HG03095 (cell line): ENCODE data around the gene MET.

Experiments
- ATAC-seq: cut with Tn5 transposase; IDR thresholded peaks from one replicate; pipeline ENCODE4 v1.9.1; 2021; ENCODE audit warnings: moderate library complexity; ENCODE audit not compliant: unreplicated experiment

Gene MET

DNA sequence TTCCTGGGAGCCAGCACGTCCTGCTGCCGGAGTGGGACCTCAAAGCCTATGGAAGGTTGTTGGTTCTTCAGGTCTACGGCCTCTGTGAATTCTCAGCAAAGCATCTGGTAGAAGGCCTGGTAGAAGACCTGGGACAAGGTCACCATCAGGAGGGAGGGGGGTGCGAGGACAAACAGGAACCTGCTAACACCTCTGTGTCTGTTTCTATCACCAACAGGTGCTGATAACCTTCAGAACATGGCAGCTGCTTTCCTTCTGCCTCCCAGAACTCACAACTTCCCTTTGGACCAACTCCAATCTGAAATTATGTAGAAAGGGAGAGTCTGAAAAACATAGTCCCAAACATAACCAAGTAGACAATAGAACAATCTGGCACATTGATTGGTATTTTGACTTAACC, 8.3 kb upstream of the MET start:
- no peak for ATAC-seq

DNA sequence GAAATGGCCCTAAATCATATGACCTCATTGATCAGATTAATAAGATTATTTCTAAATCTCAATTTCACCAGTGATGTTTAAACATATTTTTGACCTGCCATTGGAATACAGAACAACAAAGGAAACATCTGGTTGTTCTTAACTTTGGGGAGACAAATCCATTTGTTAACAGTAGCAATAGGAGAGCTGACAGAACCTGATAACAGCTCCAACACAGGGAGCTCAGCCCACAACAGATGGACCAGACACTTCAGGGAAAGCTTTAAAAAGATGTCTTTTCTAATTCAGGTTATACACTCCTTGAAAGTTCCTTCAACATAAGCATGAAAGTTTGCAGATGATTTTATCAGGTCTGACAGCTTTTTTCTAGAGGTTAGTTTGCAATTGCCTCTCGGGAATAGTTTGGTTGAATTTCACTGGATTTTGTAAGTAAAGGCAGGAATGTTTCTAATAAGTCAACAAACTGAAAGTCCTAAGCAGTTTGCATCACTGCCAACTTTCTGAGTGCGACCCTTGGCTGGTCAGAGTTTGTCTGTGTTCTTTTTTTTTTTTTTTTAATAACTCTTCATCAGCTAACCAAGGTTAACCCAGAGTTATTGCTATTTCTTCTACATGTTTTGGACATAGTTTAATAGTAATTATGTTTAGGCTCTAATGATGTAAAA, 6.5 kb upstream of the MET start:
- ATAC-seq = no peak

DNA sequence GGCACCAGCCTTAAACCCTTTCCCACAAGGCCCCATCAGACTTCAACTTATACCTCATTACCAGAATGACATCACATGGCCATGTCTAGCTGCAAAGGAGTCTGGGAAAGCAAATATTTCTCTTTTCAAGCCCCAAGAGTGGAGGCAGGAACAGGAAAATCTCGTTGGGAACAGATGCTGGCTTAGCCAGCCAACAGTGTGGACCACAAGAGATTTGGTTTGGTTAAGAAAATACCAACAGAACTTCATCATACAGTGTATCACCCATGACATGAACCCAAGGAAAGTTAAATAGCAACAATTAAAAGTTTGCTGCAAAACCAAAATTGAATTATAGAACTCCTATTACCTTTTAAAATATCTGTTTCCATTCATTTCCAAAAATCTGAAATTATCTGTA, 2.2 kb upstream of the MET start:
- no peak for ATAC-seq

DNA sequence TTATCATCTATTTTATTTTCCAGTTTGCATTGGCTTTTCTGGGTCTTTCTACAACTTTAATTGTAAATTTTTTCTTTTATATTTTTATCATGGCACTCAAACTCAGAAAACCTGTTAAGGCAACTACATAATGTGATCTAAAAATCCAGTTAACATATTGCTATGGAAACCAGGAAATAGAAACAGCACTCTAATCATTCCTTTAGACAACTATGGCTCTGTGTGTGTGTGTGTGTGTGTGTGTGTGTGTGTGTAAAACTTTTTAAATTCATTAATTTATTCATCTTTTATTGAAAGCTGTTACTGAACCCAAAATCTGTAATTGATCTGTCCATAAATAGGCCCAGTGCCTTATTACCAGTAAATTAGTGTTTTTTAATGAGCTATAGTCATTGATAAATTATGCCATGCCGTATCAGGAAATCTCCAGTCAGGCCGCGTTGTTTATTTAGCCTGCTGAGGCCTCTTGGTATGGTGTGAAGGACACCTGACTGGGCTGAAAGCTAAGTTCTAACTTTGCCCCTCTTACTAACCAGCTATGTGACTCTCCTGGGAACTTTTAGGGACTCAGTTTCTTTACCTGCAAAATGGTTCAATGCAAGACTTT, 1.5 kb upstream of the MET start:
- no peak for ATAC-seq

DNA sequence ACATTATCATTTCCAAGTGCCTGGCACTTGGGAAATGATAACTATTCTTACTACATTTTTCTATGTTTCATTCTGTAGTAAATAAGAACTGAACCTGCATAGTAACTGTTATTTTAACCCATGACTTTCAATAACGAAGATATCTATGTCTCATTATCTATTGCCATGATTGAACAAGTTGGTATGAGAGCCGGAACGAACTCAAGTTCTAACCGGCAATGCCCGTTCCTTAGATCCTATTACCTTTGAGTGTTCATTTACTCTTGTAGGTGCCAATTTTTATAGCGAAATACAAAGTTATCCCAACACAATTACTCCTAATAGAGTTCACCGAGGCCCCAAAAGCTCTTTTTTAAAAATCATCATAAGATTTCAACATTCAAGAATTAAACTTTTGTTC, 885 bp upstream of the MET start:
- no peak for ATAC-seq

DNA sequence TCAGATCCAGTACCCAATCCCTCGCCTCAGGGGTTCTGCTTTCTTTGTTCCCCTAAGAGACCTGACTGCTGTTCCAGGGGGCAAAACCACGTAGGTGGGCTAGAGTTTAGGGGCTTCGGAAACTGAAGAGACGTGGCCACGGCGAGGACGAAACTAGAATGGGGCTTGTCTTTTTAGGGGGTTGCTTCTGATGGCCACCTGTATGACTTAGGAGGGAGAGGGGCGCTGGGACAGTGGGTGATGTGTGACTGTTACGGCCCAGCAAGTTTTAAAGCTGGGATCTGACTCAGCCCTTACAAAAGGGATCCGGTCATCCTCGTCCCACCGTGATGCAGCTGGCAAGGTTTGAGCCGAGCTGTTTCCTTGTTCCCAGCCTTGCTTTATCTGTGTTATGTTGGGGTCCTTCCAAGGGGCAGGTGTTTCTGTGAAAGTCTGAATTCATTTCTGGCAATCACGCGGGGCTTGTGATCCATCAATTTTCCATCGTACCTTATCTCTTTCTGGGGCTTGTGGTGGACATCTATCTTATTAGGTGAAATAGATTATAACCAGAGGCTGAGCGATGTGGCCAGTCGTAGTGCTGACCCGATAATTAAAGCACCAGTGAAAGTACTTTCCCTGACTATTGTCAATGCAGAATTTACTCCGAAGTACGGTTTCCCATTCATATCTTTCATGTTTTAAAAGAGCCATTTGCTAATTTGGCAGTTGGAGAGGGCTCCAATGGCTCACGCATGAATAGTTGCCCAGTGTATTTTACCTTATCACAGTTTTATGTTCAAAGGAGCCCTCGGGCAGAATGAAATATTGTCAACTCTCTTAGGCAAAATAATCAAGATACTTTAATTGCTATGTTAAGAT, 830 bp downstream of the MET start:
- no peak for ATAC-seq

DNA sequence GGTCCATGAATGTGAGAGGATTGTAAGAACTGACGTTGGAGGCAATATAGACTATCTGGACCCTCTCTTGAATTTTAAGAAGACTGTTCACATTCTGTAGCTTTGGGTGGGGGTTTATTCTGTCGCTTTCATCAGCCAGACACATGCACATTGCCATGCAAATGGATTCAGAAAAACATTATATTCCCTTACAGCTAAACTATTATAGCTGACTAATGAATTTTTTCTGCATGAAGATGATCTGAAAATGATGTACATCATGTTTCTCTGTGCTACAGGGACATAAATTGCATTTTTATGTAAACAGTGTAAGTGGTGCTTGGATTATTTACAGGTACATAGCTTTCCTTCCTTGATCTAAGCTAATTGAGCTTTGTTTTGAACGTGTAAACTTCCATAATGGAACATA, 1.5 kb downstream of the MET start:
- no peak for ATAC-seq

DNA sequence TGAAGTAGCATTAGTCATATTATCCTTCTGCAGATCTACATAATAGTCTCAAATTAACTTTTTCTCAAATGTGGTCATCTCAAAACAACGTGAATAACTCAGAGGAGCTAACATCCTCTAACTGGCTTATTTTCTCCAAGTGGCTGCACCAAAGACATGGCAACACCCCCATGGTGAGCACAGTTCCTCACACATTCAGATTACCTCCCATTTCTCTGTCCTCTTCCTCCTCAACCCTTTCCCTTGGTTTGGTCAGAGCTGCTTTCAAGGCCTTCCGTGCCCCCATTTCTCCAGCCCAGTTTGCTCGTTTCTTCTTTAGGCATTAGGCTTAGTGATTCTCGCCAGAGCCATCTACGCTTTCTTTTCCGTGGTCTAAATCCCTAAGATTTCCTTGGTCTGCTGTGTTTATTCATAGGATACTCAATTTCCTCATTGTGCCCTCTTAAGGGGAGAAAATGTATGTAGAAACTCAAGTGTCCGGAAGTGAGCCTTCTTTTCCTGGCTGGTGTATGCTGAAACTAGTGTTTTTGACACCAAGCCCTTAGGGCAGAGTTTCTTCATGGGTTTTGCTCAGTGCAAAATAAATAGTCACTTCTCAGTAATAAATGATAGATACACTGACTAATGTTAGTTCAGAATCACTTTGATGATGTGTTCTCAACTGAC, 2.6 kb downstream of the MET start:
- ATAC-seq = no peak

DNA sequence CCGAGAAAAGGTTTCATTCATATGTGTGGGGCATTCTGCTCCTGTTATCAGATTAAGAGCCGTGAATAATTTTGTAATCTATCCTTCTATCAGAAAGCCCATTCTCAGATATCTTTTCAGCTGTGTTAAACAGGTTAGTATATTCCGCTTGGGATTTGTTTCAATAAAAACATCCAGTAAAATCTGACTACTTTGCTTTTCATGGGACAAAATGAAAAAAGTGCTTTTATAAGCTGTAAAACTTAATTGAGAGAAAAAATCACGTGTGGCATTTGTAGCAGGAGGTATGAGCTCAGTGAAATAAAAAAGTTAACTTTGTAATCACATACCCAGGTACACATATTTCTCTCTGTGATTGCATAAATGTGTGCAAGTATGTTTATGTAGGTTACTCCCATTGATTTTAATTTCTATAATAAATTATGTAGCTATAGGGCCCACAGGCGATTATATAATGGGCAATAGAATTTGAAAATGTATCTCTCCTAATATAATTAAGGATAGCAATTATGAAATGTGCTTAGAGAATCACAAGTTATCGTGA, 3.9 kb downstream of the MET start:
- no peak for ATAC-seq

DNA sequence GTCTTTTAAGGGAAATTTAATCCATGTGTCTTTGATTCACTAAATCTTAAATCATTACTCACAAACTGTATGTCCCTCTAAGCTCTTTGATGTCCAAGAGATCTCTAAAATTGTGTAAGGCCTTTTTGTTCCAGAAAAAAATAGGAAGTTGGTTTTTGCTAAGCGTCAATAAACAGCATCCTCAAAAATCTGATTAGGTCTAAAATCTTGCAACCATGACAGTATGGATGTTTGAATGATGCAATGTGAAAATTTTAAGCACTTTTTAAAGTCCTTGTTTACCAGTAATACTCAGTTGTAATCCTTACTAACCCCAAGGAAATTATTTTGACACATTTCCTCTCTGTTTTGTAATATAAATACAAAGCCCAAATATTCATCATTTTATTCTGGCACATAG, 6.8 kb downstream of the MET start:
- ATAC-seq = no peak

DNA sequence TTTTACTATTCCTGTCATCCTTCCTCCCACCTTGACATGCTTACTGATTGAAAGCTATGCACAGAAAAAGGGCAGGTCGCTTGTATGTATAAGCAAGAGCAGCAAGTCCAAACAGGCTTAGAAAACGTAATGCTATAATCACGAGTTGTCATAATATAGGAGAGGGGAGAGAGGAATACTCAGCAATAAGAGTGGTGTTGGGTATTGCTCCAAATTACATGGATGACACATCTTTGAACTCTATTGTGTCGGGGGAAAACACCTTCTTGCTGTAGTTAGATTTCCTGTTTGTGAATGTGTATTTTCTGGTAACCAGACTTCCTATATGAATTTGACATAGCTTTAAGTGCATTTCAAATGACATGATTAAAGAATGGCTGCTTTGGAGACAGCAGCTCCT, 7.5 kb downstream of the MET start:
- ATAC-seq = peak; percentile 48

DNA sequence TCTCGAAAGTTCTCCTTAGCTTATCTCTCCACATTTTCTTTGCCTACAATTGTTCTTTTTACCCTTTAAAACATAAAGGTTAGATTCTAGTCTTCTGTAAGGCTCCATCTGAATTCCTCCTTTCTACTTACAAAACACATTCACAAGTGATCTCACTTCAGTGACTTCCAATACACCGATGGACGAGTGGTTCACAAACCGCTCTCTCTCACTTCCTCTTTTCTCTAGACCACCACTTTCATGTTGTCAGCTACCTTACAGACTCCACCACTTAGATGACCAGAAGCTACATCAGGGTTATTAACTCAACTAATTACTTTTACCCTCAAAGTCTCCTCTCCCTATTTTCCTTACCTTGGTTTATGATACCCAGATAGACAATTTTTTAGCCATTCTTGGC, 11.8 kb downstream of the MET start:
- ATAC-seq = peak; percentile 100

DNA sequence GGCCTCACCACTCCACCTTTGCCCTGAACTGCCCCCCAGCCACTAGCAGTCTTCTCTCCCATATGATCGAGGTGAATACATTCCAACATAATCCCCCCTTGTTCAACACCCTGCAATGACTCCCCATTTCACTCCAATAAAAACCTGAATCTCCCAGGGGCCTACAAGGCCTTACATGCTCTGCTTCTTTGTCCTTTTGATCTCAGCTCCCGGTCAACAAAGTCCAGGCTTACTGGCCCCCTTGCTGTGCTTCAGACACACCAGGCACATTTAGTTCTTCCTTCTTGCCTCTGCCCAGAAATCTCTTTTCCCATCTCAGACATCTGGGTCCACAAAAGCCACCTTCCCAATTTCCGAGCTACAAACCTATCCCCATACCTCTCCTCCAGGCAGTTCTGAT, 14.0 kb downstream of the MET start:
- no peak for ATAC-seq

DNA sequence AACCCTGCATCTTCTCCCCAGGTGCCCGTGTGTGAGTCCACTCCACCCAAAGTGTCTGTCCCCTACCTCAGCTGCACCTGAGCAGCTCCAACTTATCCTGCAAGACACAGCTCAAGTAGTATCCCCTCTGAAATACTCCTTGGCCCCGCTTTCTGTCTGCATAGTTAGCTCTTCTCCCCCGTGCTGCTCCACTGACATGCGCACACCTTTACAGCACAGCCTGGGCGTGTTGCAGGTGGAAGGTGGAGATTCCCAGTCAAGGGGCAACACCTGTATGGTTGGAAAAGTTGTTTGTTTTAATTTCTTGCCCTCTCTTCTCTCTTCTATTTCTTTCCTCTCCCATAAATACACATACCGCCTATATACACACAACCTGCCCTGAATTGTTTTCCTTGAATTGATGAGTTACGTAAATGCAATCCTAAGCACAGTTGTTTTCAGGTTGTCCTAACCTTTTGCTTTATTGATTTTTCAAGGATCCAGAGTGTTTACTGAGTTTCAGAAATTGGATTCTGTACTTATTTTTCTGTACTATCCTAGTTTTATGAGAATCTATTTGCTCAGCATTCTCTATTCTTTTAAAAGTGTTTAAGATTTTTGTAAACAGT, 14.9 kb downstream of the MET start:
- ATAC-seq = no peak

DNA sequence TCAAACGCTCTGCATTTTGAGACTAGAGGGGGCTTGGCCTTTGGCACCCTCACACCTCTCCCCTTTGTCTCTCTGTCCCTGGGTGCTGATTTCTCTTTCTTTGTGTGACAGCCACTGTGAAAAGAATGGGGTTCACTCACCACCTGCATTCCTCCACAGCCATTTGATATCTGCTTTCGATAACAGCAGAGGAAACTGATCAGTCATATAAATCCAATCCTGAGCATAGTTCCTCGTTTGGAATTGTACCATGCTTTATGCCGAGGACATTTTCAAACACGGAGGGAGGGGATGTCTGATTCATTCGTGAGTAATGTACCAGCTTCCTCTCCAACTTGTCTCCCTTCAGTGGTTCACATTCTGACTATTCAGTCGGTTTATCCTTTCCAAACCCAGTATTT, 15.8 kb downstream of the MET start:
- ATAC-seq = no peak

DNA sequence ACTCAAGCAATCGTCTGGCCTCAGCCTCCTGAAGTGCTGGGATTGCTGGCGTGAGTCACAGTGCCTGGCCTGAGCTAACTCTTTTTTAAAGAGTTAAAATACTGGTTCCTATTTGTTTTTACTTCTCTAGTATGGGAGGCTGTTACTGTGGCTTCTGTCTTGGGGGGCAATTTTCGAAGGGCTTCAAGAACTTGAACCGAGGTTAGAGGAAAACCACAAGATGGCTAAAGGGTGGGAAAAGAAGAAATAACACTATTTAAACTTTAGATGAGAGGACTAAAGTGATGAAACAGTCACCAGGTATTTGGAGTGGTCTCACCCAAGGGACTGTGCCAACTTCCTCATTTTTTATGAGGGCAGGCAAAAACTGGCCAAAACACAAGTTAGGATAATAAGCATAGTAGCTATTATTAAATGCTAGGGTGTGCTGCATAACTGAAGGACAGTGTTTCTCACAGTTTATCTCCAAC, 17.8 kb downstream of the MET start:
- ATAC-seq = no peak

DNA sequence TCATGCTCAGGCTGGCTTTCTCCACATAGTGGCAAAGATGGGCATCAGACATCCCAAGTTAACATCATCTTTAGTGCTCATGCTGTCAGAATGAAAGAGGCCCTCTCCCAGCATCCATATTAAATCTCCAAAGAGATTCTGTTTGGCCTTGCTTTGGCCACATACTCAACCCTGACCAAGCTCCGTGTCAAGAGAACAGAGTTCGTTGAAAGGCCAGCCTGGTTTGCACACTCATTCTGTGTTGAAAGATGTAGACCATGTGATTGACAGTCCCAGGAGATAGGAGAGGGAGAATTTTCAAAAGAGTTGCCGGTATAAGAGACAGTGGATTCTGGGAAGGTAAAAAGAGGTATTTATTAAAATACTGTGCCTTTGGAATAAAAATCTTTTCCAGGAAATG, 19.7 kb downstream of the MET start:
- no peak for ATAC-seq

DNA sequence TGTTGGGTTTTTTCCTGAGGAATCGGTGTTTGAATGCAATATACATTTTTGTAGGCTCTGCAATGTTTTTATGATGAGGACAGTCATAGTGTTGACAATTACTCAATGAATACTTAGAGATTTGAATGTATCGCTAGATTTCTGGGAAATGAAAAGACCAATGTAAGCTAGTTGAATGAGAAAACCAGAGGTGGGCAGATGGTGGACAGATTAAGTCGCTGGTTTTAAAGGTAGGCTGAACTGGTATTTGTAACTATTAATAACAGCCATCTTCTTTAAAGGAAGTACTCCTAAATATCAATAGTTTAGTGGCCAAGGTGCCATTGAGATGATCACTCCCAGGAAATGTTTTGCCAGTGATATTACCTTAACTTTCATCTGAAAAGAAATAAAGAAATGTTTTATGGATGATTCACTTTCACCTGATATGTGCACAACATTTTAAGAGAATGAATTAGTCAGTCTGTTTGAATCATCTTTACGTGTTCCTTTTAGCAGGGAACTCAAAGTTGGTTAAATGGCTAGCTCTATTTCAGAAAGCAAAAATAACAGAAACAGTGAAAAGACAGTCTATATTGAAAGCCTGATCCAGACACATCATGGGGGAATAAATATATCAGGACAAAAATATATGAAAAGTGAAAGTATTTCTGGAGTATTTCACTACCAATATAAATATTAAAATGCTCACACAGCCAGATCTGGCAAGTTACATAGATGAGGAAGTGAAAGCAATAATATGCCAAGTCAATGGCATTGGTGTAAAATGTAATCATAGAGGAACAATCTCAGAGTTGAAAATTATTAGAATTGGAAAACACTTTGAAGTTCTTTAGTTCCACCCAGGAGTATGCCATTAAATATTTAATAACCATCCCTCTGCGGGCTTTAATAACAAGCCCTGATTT, 20.7 kb downstream of the MET start:
- ATAC-seq = no peak

DNA sequence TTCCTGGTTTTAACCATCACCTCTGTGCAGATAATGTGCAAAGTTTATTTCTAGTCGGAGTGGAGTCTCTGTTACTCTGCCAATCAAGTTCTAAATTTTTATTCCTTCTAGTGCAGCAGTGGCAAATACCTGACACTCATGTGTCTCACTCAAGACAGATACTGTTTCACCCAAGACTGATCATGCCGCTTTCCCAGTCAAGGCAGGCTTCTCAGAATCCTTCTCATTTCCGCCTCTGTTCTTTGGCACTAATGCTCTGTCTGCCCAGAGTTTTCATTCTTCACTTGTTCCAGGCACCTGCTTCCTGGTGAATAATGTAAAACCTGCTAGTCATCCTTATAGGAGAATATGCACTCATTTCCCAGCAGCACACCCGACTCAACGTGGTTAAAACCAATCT, 24.7 kb downstream of the MET start:
- no peak for ATAC-seq

DNA sequence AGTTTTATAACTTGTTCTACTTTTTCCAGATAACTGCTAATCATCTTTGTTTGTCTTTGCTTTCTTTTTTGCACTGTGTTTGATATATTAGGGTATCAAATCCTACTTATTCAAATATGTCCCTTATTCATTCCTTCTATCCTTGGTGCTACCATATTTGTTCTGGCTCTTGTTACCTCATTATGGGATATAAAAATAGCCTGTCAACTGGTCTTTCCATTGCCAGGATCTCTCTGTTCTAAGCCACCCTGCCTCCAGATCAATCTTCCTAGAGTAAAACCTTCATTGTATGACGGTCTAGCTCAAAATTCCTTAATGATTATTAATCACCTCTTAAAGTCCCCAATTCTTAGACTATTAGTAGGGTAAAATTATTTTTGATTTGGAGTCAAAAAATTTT, 25.2 kb downstream of the MET start:
- no peak for ATAC-seq
